Sigmoid colon (tissue), 4 donors: ENCODE results near the gene STX12.

Experiments used
- CTCF ChIP-seq, 4 experiments: fragments of 450-650 bp in 3 of 4; fragments of 200-600 bp in 1 of 4; IDR thresholded peaks; one replicate each; pipeline ENCODE4 v1.5.1; 2016 to 2019; ENCODE audit warnings: antibody characterized with exemption in 4 of 4, mild to moderate bottlenecking in 3 of 4, moderate library complexity in 2 of 4
- EP300 ChIP-seq, 4 donors: sonication (generic); formaldehyde crosslinking; IDR thresholded peaks; one replicate each; pipeline ENCODE4 v1.6.1; 2017; ENCODE audit warnings: antibody characterized with exemption in 4 of 4
- POLR2A ChIP-seq, 2 donors: fragments of 450-650 bp; IDR thresholded peaks; one replicate each; pipeline ENCODE4 v1.6.1; 2016; ENCODE audit warnings: antibody characterized with exemption in 2 of 2, mild to moderate bottlenecking in 2 of 2, moderate library complexity in 2 of 2
- POLR2AphosphoS5 ChIP-seq, 4 donors: sonication (generic); formaldehyde crosslinking; IDR thresholded peaks; one replicate each; pipeline ENCODE4 v1.6.1; 2017; ENCODE audit warnings: antibody characterized with exemption in 4 of 4

DNA sequence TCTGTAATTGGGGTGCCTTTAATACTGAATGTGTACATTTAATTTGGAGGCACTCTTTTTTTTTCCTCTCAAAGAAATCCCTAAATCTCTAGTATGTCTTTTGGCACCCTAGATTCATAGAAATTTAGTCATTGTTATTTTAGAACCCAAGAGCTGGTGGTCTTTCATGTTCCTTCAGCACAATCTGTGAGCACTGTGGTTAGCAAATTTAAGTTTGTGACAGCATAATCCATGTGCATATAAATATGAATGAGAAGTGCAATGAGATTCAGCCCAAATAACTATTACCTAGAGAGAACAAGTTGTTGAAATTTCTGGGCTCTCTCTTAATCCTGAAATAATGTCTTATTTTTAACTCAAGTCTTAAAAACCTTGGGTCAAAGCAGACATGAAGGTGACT lies 62.0 kb downstream of the STX12 start:
- TF ChIP-seq POLR2AphosphoS5 (IDR thresholded peaks at IDR 0.05) (no peak), POLR2A (IDR thresholded peaks at IDR 0.05) (no peak), CTCF (IDR thresholded peaks at IDR 0.05) (no peak), EP300 (IDR thresholded peaks at IDR 0.05) (no peak)
